ACC112 (cell line): Measurements from ENCODE around the gene EFHD2.

ENCODE experiments used
- H2AFZ ChIP-seq: fragments of 200-600 bp; sonication (generic); one replicate; pipeline ENCODE4 v1.6.0; 2017; ENCODE audit warnings: antibody characterized with exemption, low read length; ENCODE audit not compliant: unreplicated experiment
- H3K27ac ChIP-seq: fragments of 200-600 bp; sonication (generic); 2 replicates; pipeline ENCODE4 v1.5.1; 2014; ENCODE audit warnings: low read depth, mild to moderate bottlenecking, antibody characterized with exemption, low read length, moderate library complexity
- H3K27me3 ChIP-seq: fragments of 200-600 bp; sonication (generic); 2 replicates; pipeline ENCODE4 v1.6.1; 2014; ENCODE audit warnings: mild to moderate bottlenecking, antibody characterized with exemption, low read length, moderate library complexity, mixed read lengths; ENCODE audit not compliant: insufficient read depth
- H3K36me3 ChIP-seq: fragments of 200-600 bp; sonication (generic); 2 replicates; pipeline ENCODE4 v1.6.1; 2016; ENCODE audit warnings: mild to moderate bottlenecking, antibody characterized with exemption, low read length, moderate library complexity, mixed read lengths; ENCODE audit not compliant: insufficient read depth
- H3K4me1 ChIP-seq: fragments of 200-600 bp; sonication (generic); one replicate; pipeline ENCODE4 v1.6.1; 2016; ENCODE audit warnings: low read length, mixed read lengths; ENCODE audit not compliant: insufficient read depth, unreplicated experiment, control insufficient read depth
- H3K4me3 ChIP-seq: fragments of 200-600 bp; sonication (generic); 2 replicates; pipeline ENCODE4 v1.5.1; 2014; ENCODE audit warnings: mild to moderate bottlenecking, low read depth, low read length
- H3K79me2 ChIP-seq: fragments of 200-600 bp; sonication (generic); one replicate; pipeline ENCODE4 v1.6.0; 2016; ENCODE audit warnings: low read length; ENCODE audit not compliant: control insufficient read depth, unreplicated experiment, insufficient read depth

The EFHD2 gene, protein sequence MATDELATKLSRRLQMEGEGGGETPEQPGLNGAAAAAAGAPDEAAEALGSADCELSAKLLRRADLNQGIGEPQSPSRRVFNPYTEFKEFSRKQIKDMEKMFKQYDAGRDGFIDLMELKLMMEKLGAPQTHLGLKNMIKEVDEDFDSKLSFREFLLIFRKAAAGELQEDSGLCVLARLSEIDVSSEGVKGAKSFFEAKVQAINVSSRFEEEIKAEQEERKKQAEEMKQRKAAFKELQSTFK

DNA sequence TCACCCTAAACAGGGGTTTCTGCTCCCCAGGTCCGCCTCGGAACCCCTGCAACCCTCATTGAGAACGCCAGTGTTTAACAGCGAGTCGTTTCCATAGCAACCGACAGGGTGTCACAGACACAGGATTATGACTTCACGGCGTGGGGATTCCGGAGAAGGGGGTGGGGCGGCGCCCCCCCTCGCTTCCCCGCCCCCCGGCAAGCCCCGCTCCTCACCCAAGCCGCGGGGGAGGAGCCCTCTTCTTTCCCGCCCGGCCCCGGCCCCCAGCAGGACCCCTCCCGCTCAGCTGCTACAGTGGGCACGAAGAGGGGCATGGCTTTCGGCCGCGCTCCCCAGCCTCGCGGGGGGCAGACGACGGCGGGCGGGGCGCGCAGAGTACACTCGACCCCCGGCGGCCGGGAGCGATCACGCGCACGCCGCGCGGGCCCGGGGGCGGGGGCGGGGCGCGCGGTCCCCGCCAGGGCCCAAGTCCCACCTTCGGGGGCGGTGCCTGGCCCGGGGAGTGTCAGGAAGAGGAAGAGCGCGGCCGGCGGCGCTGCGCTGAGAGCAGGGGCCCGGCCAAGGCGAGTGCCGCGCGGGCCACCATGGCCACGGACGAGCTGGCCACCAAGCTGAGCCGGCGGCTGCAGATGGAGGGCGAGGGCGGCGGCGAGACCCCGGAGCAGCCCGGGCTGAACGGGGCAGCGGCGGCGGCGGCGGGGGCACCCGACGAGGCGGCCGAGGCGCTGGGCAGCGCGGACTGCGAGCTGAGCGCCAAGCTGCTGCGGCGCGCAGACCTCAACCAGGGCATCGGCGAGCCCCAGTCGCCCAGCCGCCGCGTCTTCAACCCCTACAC is at the start of gene EFHD2:
Gene EFHD2, plus strand, starts transcription at position 501 of the 835 bp plus-strand sequence. Its CDS starts 84 bp downstream, at position 585.
- H3K27me3 ChIP-seq = no peaks in the 10 kb centered on the region
- peak within 1 kb of the TSS; percentile 94 for H3K4me3 ChIP-seq
- peaks cover 49% of the 10 kb centered on the region for H3K79me2 ChIP-seq
- H3K36me3 ChIP-seq = no peaks in the 10 kb centered on the region
- H3K4me1 ChIP-seq = peaks cover 41% of the 10 kb centered on the region
- peak within 1 kb of the TSS; percentile 37; the same call in 1 of the 2 replicates for H3K27ac ChIP-seq
- peak within 1 kb of the TSS; percentile 27 for H2AFZ ChIP-seq

GRCh38 chr1:15360700-15361099 is 49.0 kb upstream of the EFHD2 start:
- H3K4me3 ChIP-seq = no peak overlapping the region
- H2AFZ ChIP-seq = no peak overlapping the region
- H3K27me3 ChIP-seq = no peaks in the 10 kb centered on the region
- no peaks in the 10 kb centered on the region for H3K79me2 ChIP-seq
- H3K36me3 ChIP-seq = no peaks in the 10 kb centered on the region
- no peak overlapping the region for H3K27ac ChIP-seq
- peaks cover 16% of the 10 kb centered on the region for H3K4me1 ChIP-seq

GRCh38 chr1:15362096-15362736 is 47.5 kb upstream of the EFHD2 start:
- Histone ChIP-seq H3K79me2 (no peaks in the 10 kb centered on the region), H3K36me3 (no peaks in the 10 kb centered on the region), H3K27ac (no peak overlapping the region), H2AFZ (no peak overlapping the region), H3K4me3 (no peak overlapping the region), H3K27me3 (no peaks in the 10 kb centered on the region), H3K4me1 (peaks cover 5% of the 10 kb centered on the region)

- Histone ChIP-seq H3K27me3 (no peaks in the 10 kb centered on the region), H3K27ac (no peak overlapping the region), H2AFZ (no peak overlapping the region)
These were observed 47.0 kb upstream of the EFHD2 start for GRCh38 chr1:15362737-15363128.

DNA sequence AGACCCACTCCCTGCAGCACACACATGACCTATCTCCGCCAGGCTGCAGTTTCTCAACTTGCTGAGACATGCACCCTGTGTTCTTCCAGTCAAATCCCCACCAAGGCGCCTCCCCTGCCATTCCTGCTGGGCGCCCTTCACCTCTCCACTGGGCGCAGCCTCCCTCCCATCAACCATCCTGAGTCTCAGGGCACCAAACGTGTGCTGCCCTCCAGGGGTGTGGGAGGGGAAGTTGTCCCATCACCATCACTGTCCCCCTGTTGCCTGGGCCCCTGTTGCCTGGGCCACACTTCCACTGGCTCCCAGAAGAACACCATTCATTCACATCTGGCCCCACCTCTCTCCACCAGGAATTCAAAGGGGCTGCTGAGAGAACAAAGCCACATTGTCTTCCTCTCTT is 44.9 kb upstream of the EFHD2 start:
- Histone ChIP-seq H3K79me2 (no peaks in the 10 kb centered on the region), H3K4me3 (no peak overlapping the region), H2AFZ (no peak overlapping the region), H3K27me3 (no peaks in the 10 kb centered on the region), H3K36me3 (no peaks in the 10 kb centered on the region), H3K4me1 (peaks cover 9% of the 10 kb centered on the region), H3K27ac (no peak overlapping the region)

More at GRCh38 chr1:15362737-15363128, 47.0 kb upstream of the EFHD2 start:
- no peaks in the 10 kb centered on the region for H3K36me3 ChIP-seq
- H3K4me1 ChIP-seq = peaks cover 2% of the 10 kb centered on the region
- no peaks in the 10 kb centered on the region for H3K79me2 ChIP-seq
- H3K4me3 ChIP-seq = no peak overlapping the region

DNA sequence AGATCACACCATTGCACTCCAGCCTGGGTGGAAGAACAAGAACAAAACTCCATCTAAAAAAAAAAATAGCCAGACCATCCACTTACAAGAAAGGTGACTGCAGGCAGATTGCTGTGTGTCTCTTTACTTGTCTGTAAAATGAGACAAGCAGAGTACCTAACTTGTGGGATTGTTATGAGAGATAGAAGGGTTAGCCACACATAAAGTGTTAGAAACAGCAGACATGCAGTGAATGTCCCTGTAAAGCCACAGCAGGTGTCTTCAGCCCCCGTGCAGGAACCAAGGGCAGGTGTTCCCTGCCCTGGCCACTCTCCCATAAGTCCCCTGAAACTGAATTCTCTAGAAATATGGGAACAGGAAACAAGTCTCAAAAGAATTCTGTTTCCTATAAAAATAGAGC is 40.8 kb upstream of the EFHD2 start:
- H3K79me2 ChIP-seq = no peaks in the 10 kb centered on the region
- no peak overlapping the region for H3K27ac ChIP-seq
- no peaks in the 10 kb centered on the region for H3K36me3 ChIP-seq
- H3K4me3 ChIP-seq = no peak overlapping the region
- H2AFZ ChIP-seq = no peak overlapping the region
- H3K4me1 ChIP-seq = peaks cover 9% of the 10 kb centered on the region
- H3K27me3 ChIP-seq = no peaks in the 10 kb centered on the region

DNA sequence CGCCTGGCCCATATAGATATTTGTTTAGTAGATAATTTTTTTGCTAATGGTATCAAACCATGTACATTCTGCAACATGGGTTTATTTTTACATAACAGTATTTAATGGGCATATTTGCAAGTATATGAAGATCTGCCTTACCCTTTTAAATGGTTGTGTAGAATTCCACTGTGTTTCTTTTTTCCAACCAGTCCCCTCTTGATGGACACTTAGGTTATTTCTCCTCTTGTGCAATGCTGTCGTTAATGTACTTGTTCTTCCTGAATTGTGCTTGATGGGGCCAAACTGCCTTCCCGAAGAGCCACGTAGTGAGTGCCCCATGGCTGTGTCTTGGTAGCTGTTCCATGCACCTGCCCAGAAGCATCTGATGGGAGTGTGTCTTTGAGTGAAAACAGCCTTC is 39.4 kb upstream of the EFHD2 start:
- no peak overlapping the region for H3K4me3 ChIP-seq

GRCh38 chr1:15370781-15371520 is 38.7 kb upstream of the EFHD2 start:
- H3K4me1 ChIP-seq = peaks cover 9% of the 10 kb centered on the region
- H3K36me3 ChIP-seq = no peaks in the 10 kb centered on the region
- no peaks in the 10 kb centered on the region for H3K79me2 ChIP-seq
- no peaks in the 10 kb centered on the region for H3K27me3 ChIP-seq
- H2AFZ ChIP-seq = no peak overlapping the region
- H3K4me3 ChIP-seq = no peak overlapping the region
- H3K27ac ChIP-seq = no peak overlapping the region

More for the DNA sequence above, 39.4 kb upstream of the EFHD2 start:
- no peaks in the 10 kb centered on the region for H3K36me3 ChIP-seq
- H3K27me3 ChIP-seq = no peaks in the 10 kb centered on the region
- H3K4me1 ChIP-seq = peaks cover 9% of the 10 kb centered on the region
- no peak overlapping the region for H2AFZ ChIP-seq
- no peak overlapping the region for H3K27ac ChIP-seq
- no peaks in the 10 kb centered on the region for H3K79me2 ChIP-seq

DNA sequence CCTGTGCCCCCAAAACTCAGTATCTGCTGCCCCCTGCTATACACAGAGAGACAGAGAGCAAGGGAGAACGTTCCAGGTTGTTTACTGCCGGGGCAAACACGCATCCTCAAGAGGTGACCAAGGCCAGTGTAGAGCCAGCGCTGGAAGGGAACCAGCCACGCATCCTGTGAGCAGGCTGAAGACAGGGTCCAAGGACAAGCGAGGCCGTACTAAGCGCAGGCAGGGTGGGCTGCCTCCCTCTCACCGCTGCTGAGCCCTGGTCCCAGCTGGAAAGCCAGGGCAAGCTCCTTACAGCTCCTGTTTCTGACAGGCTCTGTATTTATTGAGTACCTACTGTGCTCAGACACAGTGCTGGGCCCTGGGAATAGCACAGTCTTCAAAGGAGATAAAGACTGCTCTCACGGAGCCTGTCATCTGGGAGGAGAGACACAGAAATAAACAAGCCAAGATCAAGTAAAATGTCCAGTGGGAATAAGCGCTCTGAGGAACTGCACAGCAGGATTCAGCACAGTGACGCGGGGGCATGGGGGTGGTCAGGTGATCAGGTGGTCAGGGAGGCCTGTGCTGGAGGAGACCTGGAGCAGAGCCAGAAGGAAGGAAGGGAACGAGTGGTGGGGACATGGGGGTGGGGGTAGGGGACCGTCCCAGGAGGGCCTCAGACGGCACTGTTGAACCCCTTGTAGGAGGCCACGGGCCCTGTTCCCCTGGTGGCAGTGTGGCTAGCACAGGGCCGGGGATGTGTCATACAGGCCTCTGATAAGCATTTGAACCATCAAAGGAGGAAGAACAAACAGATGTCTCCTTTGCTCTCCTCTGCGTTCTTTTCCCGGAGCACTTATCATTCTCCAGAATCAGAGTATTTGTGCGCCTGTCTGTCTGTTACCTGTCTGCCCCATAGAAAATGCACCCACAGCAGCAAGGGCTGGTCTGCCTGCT is 37.8 kb upstream of the EFHD2 start:
- no peak overlapping the region for H2AFZ ChIP-seq
- no peak overlapping the region for H3K4me3 ChIP-seq
- H3K79me2 ChIP-seq = no peaks in the 10 kb centered on the region
- H3K4me1 ChIP-seq = peaks cover 9% of the 10 kb centered on the region
- H3K27me3 ChIP-seq = no peaks in the 10 kb centered on the region
- no peaks in the 10 kb centered on the region for H3K36me3 ChIP-seq
- H3K27ac ChIP-seq = no peak overlapping the region
